ENCODE data around the gene GRID1. TPM values are rescaled to one million over a fixed set of nuclear protein-coding genes. Genes with fewer than 3 reads are reported as not detected.

GRID1 gene
- total and polyA plus RNA-seq, 9 of the 15 experiments (the other 6 are each of a cell fraction or from before 2014, with no cell fraction given) = 0.01 to 7.2 (median 1.2) TPM

GRCh38 chr10:85961073-85961472, 405.5 kb downstream of the GRID1 start:
- Histone ChIP-seq H3K36me3 (ENCODE audit: control insufficient read depth, insufficient read depth, low read length) (no peaks in the 10 kb centered on the region), H4K20me1 (replicated peaks; ENCODE audit: control insufficient read depth, insufficient read depth, low read length) (no peaks in the 10 kb centered on the region), H3K4me2 (ENCODE audit: insufficient read depth, low read length) (no peak overlapping the region), H3K9me3 (replicated peaks; ENCODE audit: control insufficient read depth, insufficient read depth, low read depth, low read length) (no peaks in the 10 kb centered on the region), H3K4me1 (replicated peaks in 1 of 2; ENCODE audit: control insufficient read depth in 2 of 2, insufficient read depth in 2 of 2, low read length in 2 of 2) (no peaks in the 10 kb centered on the region), H3K9me1 (ENCODE audit: control insufficient read depth, insufficient read depth, low read length) (no peaks in the 10 kb centered on the region), H3K27ac (ENCODE audit: extremely low read depth, low read depth, low read length) (no peak overlapping the region), H3K27me3 (ENCODE audit: control insufficient read depth in 2 of 2, insufficient read depth in 2 of 2, low read length in 2 of 2) (peaks cover 2 to 19% of the 10 kb centered on the region in 2 experiments; a peak in 3 of 5 replicates), H3K4me3 (no peak overlapping the region), H3K79me2 (ENCODE audit: control insufficient read depth, insufficient read depth, low read length) (no peaks in the 10 kb centered on the region), H3K9ac (ENCODE audit: insufficient read depth in 1 of 2, low read depth in 2 of 2, low read length in 2 of 2) (no peak overlapping the region), H2AFZ (ENCODE audit: low read depth, low read length) (no peak overlapping the region)
- ATAC-seq (no peak), FAIRE-seq (no peak), DNase-seq (ENCODE audit: extremely low read depth in 1 of 4, low spot score in 3 of 4) (no peak)
- no TSS peak for BruUV-seq (replicated peaks)
- 0% methylated on average over 5 of the region's 6 CpGs for WGBS (ENCODE audit: insufficient coverage, low coverage, missing lambda C conversion rate)
- in situ Hi-C loops (cut with MboI) = no loop called here
- CTCF ChIA-PET (ENCODE audit: low intra/inter-chr PET ratio) = no interaction called here
- intact Hi-C loops (cut with micrococcal nuclease) = no loop called here
- POLR2A ChIA-PET = no interaction called here
- TF ChIP-seq NCOA4 (IDR thresholded peaks at IDR 0.05; ENCODE audit: partially characterized antibody) = no peak
- no peak for TF ChIP-seq ZNF766 (CRISPR knock-in tag; conservative IDR thresholded peaks at IDR 0.05)
- TF ChIP-seq SP1 (CRISPR knock-in tag; IDR thresholded peaks at IDR 0.05) = no peak
- no peak for TF ChIP-seq CSDE1 (IDR thresholded peaks at IDR 0.05)
- TF ChIP-seq THAP12 (CRISPR knock-in tag; IDR thresholded peaks at IDR 0.05) = no peak
- TF ChIP-seq SMAD4 (CRISPR knock-in tag; conservative IDR thresholded peaks at IDR 0.05) = no peak
- TF ChIP-seq REST (IDR thresholded peaks at IDR 0.05; ENCODE audit: borderline replicate concordance) = no peak
- no peak for TF ChIP-seq REST (CRISPR knock-in tag; IDR thresholded peaks at IDR 0.05; ENCODE audit: low read depth)
- TF ChIP-seq BRD9 (IDR thresholded peaks at IDR 0.05; ENCODE audit: low read depth, partially characterized antibody) = no peak
- no peak for TF ChIP-seq HBP1 (CRISPR knock-in tag; IDR thresholded peaks at IDR 0.05)
- no peak for TF ChIP-seq ZNF589 (CRISPR knock-in tag; IDR thresholded peaks at IDR 0.05; ENCODE audit: low read depth)
- no peak for TF ChIP-seq ZNF12 (CRISPR knock-in tag; IDR thresholded peaks at IDR 0.05)
